Keratinocyte (primary cell): ENCODE data around the gene CEP85L. TPM values are rescaled to one million over a fixed set of nuclear protein-coding genes. Genes with fewer than 3 reads are reported as not detected.

Experiments
- DNase-seq: peaks from one replicate; pipeline ENCODE4 v3.0.0-alpha.2; 2011; ENCODE audit warnings: low read depth, missing footprints, low spot score
- FAIRE-seq: peaks from 2 replicates; lab custom pipeline; 2011; peaks lifted over from hg19 to GRCh38; lab: Jason Lieb, UNC
- H2AFZ ChIP-seq: 2 replicates; pipeline ENCODE4 v1.6.0; 2012; ENCODE audit warnings: low read length, control low read depth, inconsistent platforms; ENCODE audit not compliant: control insufficient read depth
- H3K27ac ChIP-seq: 2 replicates; pipeline ENCODE4 v1.5.1; 2011; ENCODE audit warnings: low read length; ENCODE audit not compliant: control insufficient read depth, insufficient read depth
- H3K27me3 ChIP-seq: 3 replicates; pipeline ENCODE4 v1.6.0; 2011; ENCODE audit warnings: low read length; ENCODE audit not compliant: control insufficient read depth, insufficient read depth; ENCODE audit errors: extremely low read depth
- H3K36me3 ChIP-seq, 2 experiments: 2 replicates in 1 of 2; 3 replicates in 1 of 2; pipeline ENCODE4 v1.5.1; 2011; ENCODE audit warnings: low read length in 2 of 2, mild to moderate bottlenecking in 1 of 2; ENCODE audit not compliant: control insufficient read depth in 2 of 2, insufficient read depth in 2 of 2; ENCODE audit errors: extremely low read depth in 1 of 2
- H3K4me1 ChIP-seq: 3 replicates; pipeline ENCODE4 v1.5.1; 2011; ENCODE audit warnings: low read length; ENCODE audit not compliant: control insufficient read depth, insufficient read depth; ENCODE audit errors: extremely low read depth
- H3K4me2 ChIP-seq: 3 replicates; pipeline ENCODE4 v1.6.0; 2011; ENCODE audit warnings: low read depth, low read length; ENCODE audit not compliant: control insufficient read depth, insufficient read depth; ENCODE audit errors: extremely low read depth
- H3K4me3 ChIP-seq, 3 experiments: fragments of 200-600 bp in 1 of 3; sonication (generic) in 1 of 3; 2 replicates in 2 of 3; 3 replicates in 1 of 3; pipeline ENCODE4 v1.5.1; 2011 to 2016; ENCODE audit warnings: low read length in 3 of 3, mild to moderate bottlenecking in 3 of 3, control low read depth in 2 of 3, inconsistent platforms in 1 of 3, low read depth in 1 of 3, mixed read lengths in 1 of 3, mixed run types in 1 of 3, moderate library complexity in 1 of 3; ENCODE audit not compliant: control insufficient read depth in 2 of 3, insufficient read depth in 2 of 3; ENCODE audit errors: extremely low read depth in 1 of 3
- H3K79me2 ChIP-seq: 2 replicates; pipeline ENCODE4 v1.6.0; 2012; ENCODE audit warnings: low read length; ENCODE audit not compliant: control insufficient read depth, insufficient read depth
- H3K9ac ChIP-seq: 3 replicates; pipeline ENCODE4 v1.6.0; 2011; ENCODE audit warnings: low read length; ENCODE audit not compliant: control insufficient read depth, insufficient read depth; ENCODE audit errors: extremely low read depth
- H3K9me1 ChIP-seq: 3 replicates; pipeline ENCODE4 v1.6.0; 2011; ENCODE audit warnings: low read length; ENCODE audit not compliant: control insufficient read depth, insufficient read depth; ENCODE audit errors: extremely low read depth
- H3K9me3 ChIP-seq: 2 replicates; pipeline ENCODE4 v1.5.1; 2012; ENCODE audit warnings: low read depth, low read length; ENCODE audit not compliant: control insufficient read depth
- H4K20me1 ChIP-seq: 3 replicates; pipeline ENCODE4 v1.6.0; 2011; ENCODE audit warnings: low read length; ENCODE audit not compliant: control insufficient read depth, insufficient read depth; ENCODE audit errors: extremely low read depth
- EZH2 ChIP-seq: IDR thresholded peaks from one replicate; pipeline ENCODE4 v1.6.1; 2012; ENCODE audit warnings: inconsistent platforms, mild to moderate bottlenecking, low read length, moderate library complexity
- dilution Hi-C: fragments of 300-500 bp; cut with MboI; formaldehyde crosslinking; loops from one replicate; pipeline ENCODE4 v1.7.0; 2020; ENCODE audit warnings: low sequenced_read_pairs; ENCODE audit not compliant: extremely low pct_ligation_motif_present
- polyA plus RNA-seq, 5 experiments: library from polyadenylated mRNA; depleted of rRNA in 3 of 5; stranded (reverse) in 3 of 5; stranded (forward) in 1 of 5; unstranded in 1 of 5; fragments of >200 nt; gene quantifications; 1 replicate in 1 of 5; 2 replicates in 3 of 5; 3 replicates in 1 of 5; pipeline versions ENCODE4 v1.2.1 to v1.2.3, GENCODE V29; 2011 to 2012; ENCODE audit warnings: missing spikeins in 2 of 5, low read depth in 1 of 5, low replicate concordance in 1 of 5
- TF ChIP-seq, protein P1 (sequence below), 3 experiments: IDR thresholded peaks in 1 of 3; conservative IDR thresholded peaks in 1 of 3; optimal IDR thresholded peaks in 1 of 3; 2 replicates in 2 of 3; 3 replicates in 1 of 3; pipeline versions ENCODE3 to v1.5.1; 2011; ENCODE audit warnings: low read length in 3 of 3, mild to moderate bottlenecking in 3 of 3, moderate library complexity in 2 of 3, control low read depth in 1 of 3, inconsistent platforms in 1 of 3; ENCODE audit not compliant: insufficient read depth in 2 of 3; ENCODE audit errors: extremely low read depth in 1 of 3

The CEP85L gene
- polyA plus RNA-seq, 1 donor (not counting 4 experiments of a cell fraction or from before 2014, with no cell fraction given): 3.5 TPM

- Histone ChIP-seq H3K9me1 (no peaks in the 10 kb centered on the region), H3K9me3 (peaks cover 6% of the 10 kb centered on the region), H3K79me2 (peaks cover 3% of the 10 kb centered on the region), H3K27me3 (no peaks in the 10 kb centered on the region), H3K4me1 (no peaks in the 10 kb centered on the region), H3K4me2 (no peak overlapping the region), H3K4me3 (no peak overlapping the region), H2AFZ (no peak overlapping the region), H4K20me1 (no peaks in the 10 kb centered on the region), H3K27ac (no peak overlapping the region), H3K36me3 (peaks cover 0 to 1% of the 10 kb centered on the region in 2 experiments), H3K9ac (no peak overlapping the region)
- DNase-seq: no peak
- TF ChIP-seq, protein P1, sequence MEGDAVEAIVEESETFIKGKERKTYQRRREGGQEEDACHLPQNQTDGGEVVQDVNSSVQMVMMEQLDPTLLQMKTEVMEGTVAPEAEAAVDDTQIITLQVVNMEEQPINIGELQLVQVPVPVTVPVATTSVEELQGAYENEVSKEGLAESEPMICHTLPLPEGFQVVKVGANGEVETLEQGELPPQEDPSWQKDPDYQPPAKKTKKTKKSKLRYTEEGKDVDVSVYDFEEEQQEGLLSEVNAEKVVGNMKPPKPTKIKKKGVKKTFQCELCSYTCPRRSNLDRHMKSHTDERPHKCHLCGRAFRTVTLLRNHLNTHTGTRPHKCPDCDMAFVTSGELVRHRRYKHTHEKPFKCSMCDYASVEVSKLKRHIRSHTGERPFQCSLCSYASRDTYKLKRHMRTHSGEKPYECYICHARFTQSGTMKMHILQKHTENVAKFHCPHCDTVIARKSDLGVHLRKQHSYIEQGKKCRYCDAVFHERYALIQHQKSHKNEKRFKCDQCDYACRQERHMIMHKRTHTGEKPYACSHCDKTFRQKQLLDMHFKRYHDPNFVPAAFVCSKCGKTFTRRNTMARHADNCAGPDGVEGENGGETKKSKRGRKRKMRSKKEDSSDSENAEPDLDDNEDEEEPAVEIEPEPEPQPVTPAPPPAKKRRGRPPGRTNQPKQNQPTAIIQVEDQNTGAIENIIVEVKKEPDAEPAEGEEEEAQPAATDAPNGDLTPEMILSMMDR (optimal IDR thresholded peaks at IDR 0.05 in 1 of 3, IDR thresholded peaks at IDR 0.05 in 1 of 3, conservative IDR thresholded peaks at IDR 0.05 in 1 of 3; ENCODE audit: extremely low read depth in 1 of 3, insufficient read depth in 2 of 3, low read length in 3 of 3): no peak
- TF ChIP-seq EZH2: no peak
- no peak for FAIRE-seq
- dilution Hi-C loops: no loop called here
Measured at GRCh38 chr6:118569498-118569897, 81.9 kb downstream of the CEP85L start.

GRCh38 chr6:118567974-118568373 lies 83.4 kb downstream of the CEP85L start:
- no peak overlapping the region for H3K4me2 ChIP-seq
- no peaks in the 10 kb centered on the region for H3K9me3 ChIP-seq
- H3K9ac ChIP-seq: no peak overlapping the region
- no peak overlapping the region for H2AFZ ChIP-seq
- H3K9me1 ChIP-seq: no peaks in the 10 kb centered on the region
- FAIRE-seq (no peak), DNase-seq (no peak)
- TF ChIP-seq EZH2: no peak
- TF ChIP-seq, protein P1 (optimal IDR thresholded peaks at IDR 0.05 in 1 of 3, IDR thresholded peaks at IDR 0.05 in 1 of 3, conservative IDR thresholded peaks at IDR 0.05 in 1 of 3; ENCODE audit: extremely low read depth in 1 of 3, insufficient read depth in 2 of 3, low read length in 3 of 3): no peak
- H3K27me3 ChIP-seq: no peaks in the 10 kb centered on the region
- H3K4me3 ChIP-seq: no peak overlapping the region
- no peaks in the 10 kb centered on the region for H4K20me1 ChIP-seq
- no peaks in the 10 kb centered on the region for H3K4me1 ChIP-seq
- no peak overlapping the region for H3K27ac ChIP-seq
- peaks cover 0 to 1% of the 10 kb centered on the region in 2 experiments for H3K36me3 ChIP-seq
- peaks cover 3% of the 10 kb centered on the region for H3K79me2 ChIP-seq
- dilution Hi-C loops: no loop called here
